GM11168 (cell line): ENCODE results near the gene LAMA1.

Experiments used
- in situ Hi-C: fragments of 300-500 bp; cut with MboI; formaldehyde crosslinking; loops from one replicate; pipeline ENCODE4 v1.12.0; 2022; ENCODE audit warnings: low sequenced_read_pairs; ENCODE audit not compliant: unreplicated experiment

The LAMA1 gene

GRCh38 chr18:6997808-6998207 is 119.8 kb downstream of the LAMA1 start:
- in situ Hi-C loops, result no loop called here

- in situ Hi-C loops, result no loop called here
These were observed 122.7 kb downstream of the LAMA1 start for GRCh38 chr18:6994771-6995430.

GRCh38 chr18:6994056-6994770 is 123.4 kb downstream of the LAMA1 start:
- in situ Hi-C loops, result no loop called here

- in situ Hi-C loops, result no loop called here
These were observed 124.8 kb downstream of the LAMA1 start for GRCh38 chr18:6992761-6993160.

GRCh38 chr18:6983366-6983765 is 134.2 kb downstream of the LAMA1 start:
- in situ Hi-C loops, result no loop called here

- in situ Hi-C loops, result no loop called here
These were observed 135.2 kb downstream of the LAMA1 start for GRCh38 chr18:6982398-6982797.

DNA sequence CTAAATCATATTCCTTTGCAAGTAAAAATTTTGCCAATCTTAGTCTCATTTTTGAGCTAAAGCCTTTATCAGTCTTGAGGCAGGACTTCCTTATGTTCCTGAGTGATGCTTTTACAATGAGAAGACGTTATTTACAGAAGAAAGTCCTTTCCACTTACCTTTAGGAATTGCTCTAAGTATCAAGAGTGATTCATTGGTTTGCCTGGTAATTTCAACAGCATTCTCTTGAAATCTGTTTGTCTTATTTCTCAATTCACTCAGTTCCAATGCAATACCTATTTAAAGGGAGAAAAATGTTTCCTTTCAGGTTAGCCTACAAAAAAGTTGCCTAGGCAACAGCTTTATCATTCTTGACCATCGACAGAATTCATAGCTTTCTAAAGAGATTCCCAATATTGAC is 137.2 kb downstream of the LAMA1 start:
- in situ Hi-C loops, result no loop called here

DNA sequence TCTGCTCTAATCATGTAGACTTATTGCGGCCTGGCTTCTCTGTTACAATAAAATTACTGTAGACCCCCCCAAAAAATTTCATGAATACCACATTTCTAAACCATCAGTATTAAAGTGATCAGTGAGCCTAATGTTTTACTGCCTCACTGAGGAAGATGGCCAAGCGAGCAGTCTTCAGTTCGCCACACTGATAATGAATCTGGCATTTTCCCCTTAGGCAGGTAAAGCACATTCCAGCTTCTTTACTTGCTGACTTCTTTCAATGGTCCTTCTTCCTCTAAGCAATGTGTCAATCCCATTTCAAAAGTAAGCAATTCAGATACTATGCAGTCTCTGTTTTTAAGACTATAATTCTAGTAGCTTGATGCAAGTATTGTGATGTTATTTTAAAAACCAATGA is 137.6 kb downstream of the LAMA1 start:
- in situ Hi-C loops, result no loop called here

GRCh38 chr18:6976935-6977334 is 140.7 kb downstream of the LAMA1 start:
- in situ Hi-C loops, result no loop called here

GRCh38 chr18:6975084-6975483 is 142.5 kb downstream of the LAMA1 start:
- in situ Hi-C loops, result no loop called here

- in situ Hi-C loops, result no loop called here
These were observed 145.6 kb downstream of the LAMA1 start for GRCh38 chr18:6971823-6972478.

DNA sequence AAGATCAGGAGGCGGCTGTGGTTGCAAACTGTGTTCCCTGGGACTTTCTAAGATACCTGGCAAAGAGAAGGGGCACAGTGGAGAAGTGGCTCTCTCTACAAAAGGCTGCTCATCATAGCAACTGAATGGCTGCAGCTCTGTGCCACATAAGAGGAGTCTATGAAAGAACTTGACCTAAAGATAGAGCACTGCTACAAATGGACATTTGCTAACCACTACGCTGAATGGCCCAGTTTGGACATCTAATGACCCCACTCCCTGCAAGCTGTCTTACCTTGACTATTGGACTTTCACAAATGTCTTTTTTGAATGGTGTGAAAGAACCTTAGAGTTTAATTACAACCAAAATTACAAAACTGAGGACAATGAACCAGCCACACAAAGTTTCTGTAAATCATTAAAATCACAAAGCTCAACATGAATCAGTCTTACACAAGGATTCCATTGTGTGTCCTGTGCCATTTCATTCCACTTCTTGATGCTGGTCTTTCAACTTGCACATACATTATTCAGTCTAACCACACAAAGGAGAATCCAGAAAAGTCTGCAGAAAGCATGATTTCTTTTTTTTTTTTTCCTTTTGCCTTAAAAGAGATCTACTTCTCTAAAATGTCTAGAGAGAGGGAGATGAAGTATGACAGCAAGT is 154.0 kb downstream of the LAMA1 start:
- in situ Hi-C loops, result no loop called here

DNA sequence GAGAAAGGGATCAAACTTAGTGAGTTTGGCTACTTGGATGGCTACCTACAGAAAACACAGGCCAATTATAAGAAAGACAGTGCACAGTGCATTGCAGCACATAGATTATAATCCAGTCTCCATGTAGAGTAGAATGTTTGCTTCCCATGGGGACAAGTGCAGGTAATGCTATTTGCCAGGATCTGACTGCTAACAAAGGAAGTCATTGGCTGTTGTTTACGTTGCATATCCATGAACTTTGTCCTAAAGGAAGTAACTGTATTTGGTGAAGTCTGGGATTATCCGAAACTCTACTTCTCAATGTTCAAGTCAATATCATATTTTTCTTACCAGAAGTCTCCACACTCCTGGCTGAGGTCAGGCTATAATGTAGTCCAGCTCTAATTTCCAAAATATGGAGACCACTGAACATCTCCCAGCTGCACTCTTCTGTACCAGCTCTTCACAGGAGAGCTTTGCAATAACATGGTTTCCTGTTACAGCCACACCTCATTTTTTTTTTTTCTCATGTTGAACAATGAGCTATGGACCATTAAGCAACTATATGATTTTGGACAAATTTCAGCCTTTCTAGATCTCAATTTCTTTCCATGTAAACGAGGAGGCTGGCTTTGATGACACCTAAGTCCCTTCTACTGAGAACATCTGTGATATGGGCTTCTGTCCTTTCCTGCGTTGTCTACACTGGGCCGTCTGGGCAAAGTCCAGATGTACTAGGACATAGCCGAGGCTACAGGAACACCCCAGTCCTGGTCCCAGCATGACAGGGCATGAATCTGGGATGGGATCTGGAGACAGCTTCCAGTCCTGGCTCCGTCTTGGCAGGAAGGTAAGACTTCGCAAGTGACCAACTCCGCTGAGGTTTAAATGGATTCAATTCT is 154.8 kb downstream of the LAMA1 start:
- in situ Hi-C loops, result no loop called here

- in situ Hi-C loops, result no loop called here
These were observed 156.3 kb downstream of the LAMA1 start for GRCh38 chr18:6961331-6961730.

GRCh38 chr18:6960656-6961055 is 156.9 kb downstream of the LAMA1 start:
- in situ Hi-C loops, result no loop called here

DNA sequence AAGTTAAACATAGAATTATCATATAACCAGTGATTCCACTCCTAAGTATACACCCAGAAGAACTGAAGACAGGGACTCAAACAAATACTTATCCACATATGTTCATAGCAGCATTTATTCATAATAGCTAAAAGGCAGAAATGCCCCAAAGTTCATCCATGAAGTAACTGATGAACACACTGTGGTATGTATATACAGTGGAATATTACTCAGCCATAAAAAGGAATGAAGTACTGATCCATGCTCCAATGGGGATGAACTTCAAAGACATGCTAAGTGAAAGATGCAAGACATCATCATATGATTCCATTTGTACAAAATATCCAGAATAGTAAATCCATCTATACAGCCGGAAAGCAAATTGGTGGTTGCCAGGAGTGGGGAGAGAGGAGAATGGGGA is 157.5 kb downstream of the LAMA1 start:
- in situ Hi-C loops, result no loop called here

DNA sequence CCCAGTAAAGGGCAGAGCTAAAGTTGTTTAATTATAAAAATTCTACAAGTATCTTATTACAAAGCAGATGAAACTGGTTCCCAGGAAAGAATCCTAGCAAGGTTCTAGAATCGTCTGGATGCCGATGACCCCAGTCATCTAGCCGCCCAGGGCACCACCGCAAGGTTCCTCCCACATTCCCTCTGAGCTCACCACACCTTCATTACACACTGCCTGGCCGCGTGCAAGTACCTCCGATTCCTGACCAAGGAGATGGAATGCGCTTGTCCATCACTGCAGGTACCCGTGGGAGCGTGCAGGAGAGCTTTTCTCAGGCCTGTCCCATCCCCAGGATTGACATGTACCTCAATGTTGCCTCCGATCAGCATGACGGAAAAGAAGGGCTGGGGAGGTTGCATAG is 158.5 kb downstream of the LAMA1 start:
- in situ Hi-C loops, result no loop called here

DNA sequence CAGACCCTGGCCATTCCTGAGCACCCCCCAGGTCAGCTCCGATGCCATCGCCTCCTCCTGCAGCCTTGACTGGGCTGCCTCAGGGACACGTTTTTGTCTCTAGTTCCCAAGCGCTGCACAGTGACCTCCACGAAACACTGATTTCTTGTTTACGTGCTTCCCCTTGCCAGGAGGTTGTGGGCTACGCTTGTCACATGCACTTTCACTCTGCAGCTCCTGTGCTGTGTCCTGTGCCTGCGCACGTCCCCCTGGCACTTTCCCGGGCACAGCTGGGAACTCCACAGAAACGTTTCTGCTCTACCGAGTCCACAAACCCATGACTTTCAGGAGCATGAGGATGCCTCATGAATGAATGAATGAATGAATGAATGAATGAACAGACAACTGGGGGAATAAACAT is 160.6 kb downstream of the LAMA1 start:
- in situ Hi-C loops, result no loop called here

GRCh38 chr18:6956495-6956894 is 161.1 kb downstream of the LAMA1 start:
- in situ Hi-C loops, result no loop called here

GRCh38 chr18:6955304-6955703 is 162.3 kb downstream of the LAMA1 start:
- in situ Hi-C loops, result no loop called here
